ENCODE measurements around the gene KIF21A. TPM values are rescaled to one million over a fixed set of nuclear protein-coding genes. Genes with fewer than 3 reads are reported as not detected.

The KIF21A gene
- total and polyA plus RNA-seq, 2 of the 13 experiments (the other 11 are each of a cell fraction or from before 2014, with no cell fraction given), result 20.6 to 39.7 TPM

DNA sequence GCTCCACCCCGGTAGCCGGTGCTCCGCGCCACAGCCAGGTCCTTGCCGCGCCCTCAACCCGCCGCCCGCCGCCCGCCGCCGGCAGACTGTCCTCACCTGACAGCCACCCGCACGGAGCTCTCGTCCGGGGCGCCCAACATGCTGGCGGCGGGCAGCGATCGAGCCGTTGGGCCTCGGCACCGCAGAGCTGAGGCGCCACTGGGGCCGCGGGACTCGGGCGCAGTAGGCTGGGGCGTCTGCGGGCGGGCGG, 164 bp downstream of the KIF21A start (continued):
- TF ChIP-seq, protein P1, sequence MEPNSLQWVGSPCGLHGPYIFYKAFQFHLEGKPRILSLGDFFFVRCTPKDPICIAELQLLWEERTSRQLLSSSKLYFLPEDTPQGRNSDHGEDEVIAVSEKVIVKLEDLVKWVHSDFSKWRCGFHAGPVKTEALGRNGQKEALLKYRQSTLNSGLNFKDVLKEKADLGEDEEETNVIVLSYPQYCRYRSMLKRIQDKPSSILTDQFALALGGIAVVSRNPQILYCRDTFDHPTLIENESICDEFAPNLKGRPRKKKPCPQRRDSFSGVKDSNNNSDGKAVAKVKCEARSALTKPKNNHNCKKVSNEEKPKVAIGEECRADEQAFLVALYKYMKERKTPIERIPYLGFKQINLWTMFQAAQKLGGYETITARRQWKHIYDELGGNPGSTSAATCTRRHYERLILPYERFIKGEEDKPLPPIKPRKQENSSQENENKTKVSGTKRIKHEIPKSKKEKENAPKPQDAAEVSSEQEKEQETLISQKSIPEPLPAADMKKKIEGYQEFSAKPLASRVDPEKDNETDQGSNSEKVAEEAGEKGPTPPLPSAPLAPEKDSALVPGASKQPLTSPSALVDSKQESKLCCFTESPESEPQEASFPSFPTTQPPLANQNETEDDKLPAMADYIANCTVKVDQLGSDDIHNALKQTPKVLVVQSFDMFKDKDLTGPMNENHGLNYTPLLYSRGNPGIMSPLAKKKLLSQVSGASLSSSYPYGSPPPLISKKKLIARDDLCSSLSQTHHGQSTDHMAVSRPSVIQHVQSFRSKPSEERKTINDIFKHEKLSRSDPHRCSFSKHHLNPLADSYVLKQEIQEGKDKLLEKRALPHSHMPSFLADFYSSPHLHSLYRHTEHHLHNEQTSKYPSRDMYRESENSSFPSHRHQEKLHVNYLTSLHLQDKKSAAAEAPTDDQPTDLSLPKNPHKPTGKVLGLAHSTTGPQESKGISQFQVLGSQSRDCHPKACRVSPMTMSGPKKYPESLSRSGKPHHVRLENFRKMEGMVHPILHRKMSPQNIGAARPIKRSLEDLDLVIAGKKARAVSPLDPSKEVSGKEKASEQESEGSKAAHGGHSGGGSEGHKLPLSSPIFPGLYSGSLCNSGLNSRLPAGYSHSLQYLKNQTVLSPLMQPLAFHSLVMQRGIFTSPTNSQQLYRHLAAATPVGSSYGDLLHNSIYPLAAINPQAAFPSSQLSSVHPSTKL (CRISPR knock-in tag; IDR thresholded peaks at IDR 0.05), result 0 out of 2 replicates have a peak, but pooled peaks have one; percentile 6
- TF ChIP-seq KDM2A (CRISPR knock-in tag; IDR thresholded peaks at IDR 0.05; ENCODE audit: borderline replicate concordance, low read depth) (no peak), NR0B2 (CRISPR knock-in tag; IDR thresholded peaks at IDR 0.05) (no peak; the same call in 1 of the 2 replicates), NFKBIZ (CRISPR knock-in tag; IDR thresholded peaks at IDR 0.05) (no peak), YEATS2 (CRISPR knock-in tag; IDR thresholded peaks at IDR 0.05; ENCODE audit: borderline replicate concordance) (no peak), HMGXB3 (CRISPR knock-in tag; IDR thresholded peaks at IDR 0.05; ENCODE audit: borderline replicate concordance) (no peak), POLR2G (IDR thresholded peaks at IDR 0.05; ENCODE audit: low read depth, low read length) (no peak), ZBTB2 (CRISPR knock-in tag; IDR thresholded peaks at IDR 0.05; ENCODE audit: low read depth) (0 out of 2 replicates have a peak, but pooled peaks have one; percentile 8), POLR2A (IDR thresholded peaks at IDR 0.05; ENCODE audit: insufficient read depth in 1 of 2, low read depth in 2 of 2, low read length in 2 of 2) (no peak), ZFP62 (CRISPR knock-in tag; IDR thresholded peaks at IDR 0.05) (no peak), JARID2 (CRISPR knock-in tag; IDR thresholded peaks at IDR 0.05; ENCODE audit: insufficient replicate concordance) (no peak), SMARCE1 (IDR thresholded peaks at IDR 0.05; ENCODE audit: borderline replicate concordance) (no peak), KDM5A (IDR thresholded peaks at IDR 0.05; ENCODE audit: borderline replicate concordance, low read length) (no peak), THYN1 (CRISPR knock-in tag; IDR thresholded peaks at IDR 0.05; ENCODE audit: borderline replicate concordance, low read depth) (no peak), MXD4 (CRISPR knock-in tag; IDR thresholded peaks at IDR 0.05) (no peak), SNAPC5 (CRISPR knock-in tag; IDR thresholded peaks at IDR 0.05; ENCODE audit: borderline replicate concordance) (no peak), ESRRA (CRISPR knock-in tag; IDR thresholded peaks at IDR 0.05; ENCODE audit: low read depth) (no peak)
- TF ChIP-seq, protein P2, sequence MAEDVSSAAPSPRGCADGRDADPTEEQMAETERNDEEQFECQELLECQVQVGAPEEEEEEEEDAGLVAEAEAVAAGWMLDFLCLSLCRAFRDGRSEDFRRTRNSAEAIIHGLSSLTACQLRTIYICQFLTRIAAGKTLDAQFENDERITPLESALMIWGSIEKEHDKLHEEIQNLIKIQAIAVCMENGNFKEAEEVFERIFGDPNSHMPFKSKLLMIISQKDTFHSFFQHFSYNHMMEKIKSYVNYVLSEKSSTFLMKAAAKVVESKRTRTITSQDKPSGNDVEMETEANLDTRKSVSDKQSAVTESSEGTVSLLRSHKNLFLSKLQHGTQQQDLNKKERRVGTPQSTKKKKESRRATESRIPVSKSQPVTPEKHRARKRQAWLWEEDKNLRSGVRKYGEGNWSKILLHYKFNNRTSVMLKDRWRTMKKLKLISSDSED (CRISPR knock-in tag; IDR thresholded peaks at IDR 0.05), result no peak
